ENCODE results near the gene SIN3B. TPM values are rescaled to one million over a fixed set of nuclear protein-coding genes. Genes with fewer than 3 reads are reported as not detected.

Gene SIN3B
- total RNA-seq, 1 donor from 2014 or later, result 17.7 TPM

- Histone ChIP-seq H3K9ac (ENCODE audit: low read depth in 1 of 3, low read length in 3 of 3) (no peak overlapping the region), H3K9me3 (ENCODE audit: control insufficient read depth in 3 of 3, low read length in 3 of 3) (peaks cover 0 to 3% (median 0%) of the 10 kb centered on the region in 3 donors), H3K4me1 (ENCODE audit: control insufficient read depth in 3 of 3, insufficient read depth in 3 of 3, low read length in 3 of 3) (peaks cover 7 to 15% (median 13%) of the 10 kb centered on the region in 3 donors), H3K36me3 (ENCODE audit: control insufficient read depth in 3 of 3, insufficient read depth in 3 of 3, low read length in 3 of 3) (no peaks in the 10 kb centered on the region), H3K27me3 (ENCODE audit: control insufficient read depth in 3 of 3, insufficient read depth in 3 of 3, low read length in 3 of 3) (peaks cover 9 to 11% (median 11%) of the 10 kb centered on the region in 3 donors), H3K27ac (ENCODE audit: low read depth, low read length) (no peak overlapping the region), H3K4me3 (ENCODE audit: low read length in 3 of 3) (peak overlapping the region in 1 of 3 donors; percentile 29)
Measured at GRCh38 chr19:16886305-16886880, 57.2 kb downstream of the SIN3B start.

GRCh38 chr19:16887353-16888265 lies 58.4 kb downstream of the SIN3B start:
- Histone ChIP-seq H3K36me3 (ENCODE audit: control insufficient read depth in 3 of 3, insufficient read depth in 3 of 3, low read length in 3 of 3) (no peaks in the 10 kb centered on the region), H3K27me3 (ENCODE audit: control insufficient read depth in 3 of 3, insufficient read depth in 3 of 3, low read length in 3 of 3) (peaks cover 9 to 13% (median 11%) of the 10 kb centered on the region in 3 donors), H3K4me3 (ENCODE audit: low read length in 3 of 3) (no peak overlapping the region), H3K27ac (ENCODE audit: low read depth, low read length) (no peak overlapping the region), H3K9me3 (ENCODE audit: control insufficient read depth in 3 of 3, low read length in 3 of 3) (no peaks in the 10 kb centered on the region), H3K9ac (ENCODE audit: low read depth in 1 of 3, low read length in 3 of 3) (no peak overlapping the region), H3K4me1 (ENCODE audit: control insufficient read depth in 3 of 3, insufficient read depth in 3 of 3, low read length in 3 of 3) (peaks cover 7 to 15% (median 13%) of the 10 kb centered on the region in 3 donors)

- Histone ChIP-seq H3K4me3 (ENCODE audit: low read length in 3 of 3) (no peak within 1 kb of the TSS), H3K4me1 (ENCODE audit: control insufficient read depth in 3 of 3, insufficient read depth in 3 of 3, low read length in 3 of 3) (peaks cover 7 to 16% (median 15%) of the 10 kb centered on the region in 3 donors), H3K27me3 (ENCODE audit: control insufficient read depth in 3 of 3, insufficient read depth in 3 of 3, low read length in 3 of 3) (peaks cover 9 to 22% (median 14%) of the 10 kb centered on the region in 3 donors)
Measured at GRCh38 chr19:16888629-16889365, 59.6 kb downstream of the SIN3B start, which contains the start of gene F2RL3. F2RL3 (plus strand) TSS chr19:16888999; CDS start chr19:16889190, 191 bp downstream.

GRCh38 chr19:16889366-16889882 lies 60.2 kb downstream of the SIN3B start:
- Histone ChIP-seq H3K27ac (ENCODE audit: low read depth, low read length) (no peak overlapping the region), H3K4me1 (ENCODE audit: control insufficient read depth in 3 of 3, insufficient read depth in 3 of 3, low read length in 3 of 3) (peaks cover 7 to 18% (median 15%) of the 10 kb centered on the region in 3 donors), H3K36me3 (ENCODE audit: control insufficient read depth in 3 of 3, insufficient read depth in 3 of 3, low read length in 3 of 3) (no peaks in the 10 kb centered on the region), H3K9ac (ENCODE audit: low read depth in 1 of 3, low read length in 3 of 3) (no peak overlapping the region), H3K9me3 (ENCODE audit: control insufficient read depth in 3 of 3, low read length in 3 of 3) (no peaks in the 10 kb centered on the region), H3K27me3 (ENCODE audit: control insufficient read depth in 3 of 3, insufficient read depth in 3 of 3, low read length in 3 of 3) (peaks cover 11 to 26% (median 16%) of the 10 kb centered on the region in 3 donors), H3K4me3 (ENCODE audit: low read length in 3 of 3) (no peak overlapping the region)

More at GRCh38 chr19:16888629-16889365, 59.6 kb downstream of the SIN3B start, which contains the start of gene F2RL3:
- no peak within 1 kb of the TSS for H3K9ac ChIP-seq (ENCODE audit: low read depth in 1 of 3, low read length in 3 of 3)
- H3K9me3 ChIP-seq (ENCODE audit: control insufficient read depth in 3 of 3, low read length in 3 of 3), result no peaks in the 10 kb centered on the region
- no peak within 1 kb of the TSS for H3K27ac ChIP-seq (ENCODE audit: low read depth, low read length)
- no peaks in the 10 kb centered on the region for H3K36me3 ChIP-seq (ENCODE audit: control insufficient read depth in 3 of 3, insufficient read depth in 3 of 3, low read length in 3 of 3)

GRCh38 chr19:16889883-16890460 lies 60.8 kb downstream of the SIN3B start:
- no peak overlapping the region for H3K4me3 ChIP-seq (ENCODE audit: low read length in 3 of 3)
- no peak overlapping the region for H3K9ac ChIP-seq (ENCODE audit: low read depth in 1 of 3, low read length in 3 of 3)
- no peaks in the 10 kb centered on the region for H3K36me3 ChIP-seq (ENCODE audit: control insufficient read depth in 3 of 3, insufficient read depth in 3 of 3, low read length in 3 of 3)
- peaks cover 12 to 30% (median 21%) of the 10 kb centered on the region in 3 donors for H3K27me3 ChIP-seq (ENCODE audit: control insufficient read depth in 3 of 3, insufficient read depth in 3 of 3, low read length in 3 of 3)
- H3K9me3 ChIP-seq (ENCODE audit: control insufficient read depth in 3 of 3, low read length in 3 of 3), result no peaks in the 10 kb centered on the region
- H3K4me1 ChIP-seq (ENCODE audit: control insufficient read depth in 3 of 3, insufficient read depth in 3 of 3, low read length in 3 of 3), result peaks cover 7 to 18% (median 15%) of the 10 kb centered on the region in 3 donors
- H3K27ac ChIP-seq (ENCODE audit: low read depth, low read length), result no peak overlapping the region

- no peak overlapping the region for H3K4me3 ChIP-seq (ENCODE audit: low read length in 3 of 3)
- H3K4me1 ChIP-seq (ENCODE audit: control insufficient read depth in 3 of 3, insufficient read depth in 3 of 3, low read length in 3 of 3), result peaks cover 7 to 18% (median 15%) of the 10 kb centered on the region in 3 donors
- peaks cover 16 to 33% (median 26%) of the 10 kb centered on the region in 3 donors for H3K27me3 ChIP-seq (ENCODE audit: control insufficient read depth in 3 of 3, insufficient read depth in 3 of 3, low read length in 3 of 3)
- H3K9ac ChIP-seq (ENCODE audit: low read depth in 1 of 3, low read length in 3 of 3), result no peak overlapping the region
- no peaks in the 10 kb centered on the region for H3K9me3 ChIP-seq (ENCODE audit: control insufficient read depth in 3 of 3, low read length in 3 of 3)
- H3K27ac ChIP-seq (ENCODE audit: low read depth, low read length), result no peak overlapping the region
- no peaks in the 10 kb centered on the region for H3K36me3 ChIP-seq (ENCODE audit: control insufficient read depth in 3 of 3, insufficient read depth in 3 of 3, low read length in 3 of 3)
Measured at GRCh38 chr19:16890461-16891184, 61.4 kb downstream of the SIN3B start.

- H3K4me1 ChIP-seq (ENCODE audit: control insufficient read depth in 3 of 3, insufficient read depth in 3 of 3, low read length in 3 of 3), result peaks cover 7 to 20% (median 15%) of the 10 kb centered on the region in 3 donors
- no peak overlapping the region for H3K27ac ChIP-seq (ENCODE audit: low read depth, low read length)
Measured at GRCh38 chr19:16891696-16892382, 62.6 kb downstream of the SIN3B start.

GRCh38 chr19:16892436-16892835 lies 63.2 kb downstream of the SIN3B start:
- Histone ChIP-seq H3K9me3 (ENCODE audit: control insufficient read depth in 3 of 3, low read length in 3 of 3) (no peaks in the 10 kb centered on the region), H3K9ac (ENCODE audit: low read depth in 1 of 3, low read length in 3 of 3) (no peak overlapping the region), H3K27ac (ENCODE audit: low read depth, low read length) (no peak overlapping the region), H3K36me3 (ENCODE audit: control insufficient read depth in 3 of 3, insufficient read depth in 3 of 3, low read length in 3 of 3) (no peaks in the 10 kb centered on the region), H3K4me1 (ENCODE audit: control insufficient read depth in 3 of 3, insufficient read depth in 3 of 3, low read length in 3 of 3) (peaks cover 7 to 20% (median 17%) of the 10 kb centered on the region in 3 donors), H3K4me3 (ENCODE audit: low read length in 3 of 3) (no peak overlapping the region), H3K27me3 (ENCODE audit: control insufficient read depth in 3 of 3, insufficient read depth in 3 of 3, low read length in 3 of 3) (peaks cover 18 to 32% (median 28%) of the 10 kb centered on the region in 3 donors)

More at GRCh38 chr19:16891696-16892382, 62.6 kb downstream of the SIN3B start:
- H3K9ac ChIP-seq (ENCODE audit: low read depth in 1 of 3, low read length in 3 of 3), result peak overlapping the region in 1 of 3 donors; percentile 3
- peaks cover 18 to 35% (median 28%) of the 10 kb centered on the region in 3 donors for H3K27me3 ChIP-seq (ENCODE audit: control insufficient read depth in 3 of 3, insufficient read depth in 3 of 3, low read length in 3 of 3)
- no peak overlapping the region for H3K4me3 ChIP-seq (ENCODE audit: low read length in 3 of 3)
- no peaks in the 10 kb centered on the region for H3K36me3 ChIP-seq (ENCODE audit: control insufficient read depth in 3 of 3, insufficient read depth in 3 of 3, low read length in 3 of 3)
- H3K9me3 ChIP-seq (ENCODE audit: control insufficient read depth in 3 of 3, low read length in 3 of 3), result no peaks in the 10 kb centered on the region
